Measurements from ENCODE around the gene ERC1.

- TF ChIP-seq POLR2A (IDR thresholded peaks at IDR 0.05; ENCODE audit: low read depth) = no peak
- TF ChIP-seq CTCF (IDR thresholded peaks at IDR 0.05) = no peak
- TF ChIP-seq POLR2AphosphoS5 (IDR thresholded peaks at IDR 0.05) = no peak
- no peak for TF ChIP-seq EP300 (IDR thresholded peaks at IDR 0.05)
Observed at GRCh38 chr12:1531153-1531653, 540.2 kb downstream of the ERC1 start.

All from esophagus muscularis mucosa (tissue), 4 donors.